HepG2 (cell line): Measurements from ENCODE around the gene MSI2. TPM values are rescaled to one million over a fixed set of nuclear protein-coding genes. Genes with fewer than 3 reads are reported as not detected.

Experiments
- DNMT3B ChIP-seq: conservative IDR thresholded peaks from 2 replicates; pipeline ENCODE4 v1.6.1; 2016; ENCODE audit warnings: missing biosample characterization, control low read depth
- GABPB1 ChIP-seq: IDR thresholded peaks from 2 replicates; pipeline ENCODE4 v1.6.1; 2016; ENCODE audit warnings: mild to moderate bottlenecking, missing genetic modification reagents, moderate library complexity, missing compliant biosample characterization
- ZBTB38 ChIP-seq: sonication (generic); formaldehyde crosslinking; IDR thresholded peaks from 2 replicates; pipeline ENCODE4 v1.5.1; 2020; ENCODE audit warnings: mild to moderate bottlenecking, missing genetic modification reagents
- ZNF350 ChIP-seq: sonication (generic); formaldehyde crosslinking; IDR thresholded peaks from 2 replicates; pipeline ENCODE4 v1.4.0; 2020; ENCODE audit warnings: mild to moderate bottlenecking, low read depth, missing genetic modification reagents, borderline replicate concordance
- polyA plus RNA-seq, 8 experiments: library from polyadenylated mRNA; depleted of rRNA in 3 of 8; stranded (reverse) in 7 of 8; unstranded in 1 of 8; fragments of >200 nt; fragmentation: Illumina TruSeq in 4 of 8; extraction: Trizol in 4 of 8; gene quantifications; 2 replicates each; pipeline versions ENCODE4 v1.2.1 to v1.2.3, GENCODE V29; 2011 to 2016; ENCODE audit warnings: low read depth in 4 of 8, missing spikeins in 1 of 8, mixed read lengths in 1 of 8; ENCODE audit not compliant: insufficient read depth in 1 of 8
- total RNA-seq, 5 experiments: library from RNA; depleted of rRNA; stranded (reverse); fragments of >200 nt; fragmentation: Illumina TruSeq; extraction: Trizol; gene quantifications; 2 replicates each; pipeline ENCODE4 v1.2.3, GENCODE V29; 2016; ENCODE audit warnings: low read depth in 1 of 5
- TF ChIP-seq, protein P1 (sequence below): sonication (generic); formaldehyde crosslinking; IDR thresholded peaks from 2 replicates; pipeline ENCODE4 v1.5.0; 2020; ENCODE audit warnings: mild to moderate bottlenecking, missing genetic modification reagents
- TF ChIP-seq, protein P2 (sequence below): sonication (generic); formaldehyde crosslinking; IDR thresholded peaks from 2 replicates; pipeline ENCODE4 v1.5.0; 2020; ENCODE audit warnings: mild to moderate bottlenecking, missing genetic modification reagents
- TF ChIP-seq, protein P3 (sequence below): sonication (generic); formaldehyde crosslinking; conservative IDR thresholded peaks from 2 replicates; pipeline ENCODE4 v1.8.1; 2023; ENCODE audit warnings: missing genetic modification reagents
- TF ChIP-seq, protein P4 (sequence below): sonication (generic); formaldehyde crosslinking; IDR thresholded peaks from 2 replicates; pipeline ENCODE4 v1.9.0; 2022; ENCODE audit warnings: low read depth, missing genetic modification reagents
- TF ChIP-seq, protein P5 (sequence below): sonication (generic); formaldehyde crosslinking; IDR thresholded peaks from 2 replicates; pipeline ENCODE4 v1.4.0; 2020; ENCODE audit warnings: mild to moderate bottlenecking, missing genetic modification reagents
- TF ChIP-seq, protein P6 (sequence below): sonication (generic); formaldehyde crosslinking; IDR thresholded peaks from 2 replicates; pipeline ENCODE4 v1.5.1; 2020; ENCODE audit warnings: mild to moderate bottlenecking, missing genetic modification reagents, borderline replicate concordance

Gene MSI2
- total and polyA plus RNA-seq, 2 of the 13 experiments (the other 11 are each of a cell fraction or from before 2014, with no cell fraction given), result 77.5 to 78.4 TPM

DNA sequence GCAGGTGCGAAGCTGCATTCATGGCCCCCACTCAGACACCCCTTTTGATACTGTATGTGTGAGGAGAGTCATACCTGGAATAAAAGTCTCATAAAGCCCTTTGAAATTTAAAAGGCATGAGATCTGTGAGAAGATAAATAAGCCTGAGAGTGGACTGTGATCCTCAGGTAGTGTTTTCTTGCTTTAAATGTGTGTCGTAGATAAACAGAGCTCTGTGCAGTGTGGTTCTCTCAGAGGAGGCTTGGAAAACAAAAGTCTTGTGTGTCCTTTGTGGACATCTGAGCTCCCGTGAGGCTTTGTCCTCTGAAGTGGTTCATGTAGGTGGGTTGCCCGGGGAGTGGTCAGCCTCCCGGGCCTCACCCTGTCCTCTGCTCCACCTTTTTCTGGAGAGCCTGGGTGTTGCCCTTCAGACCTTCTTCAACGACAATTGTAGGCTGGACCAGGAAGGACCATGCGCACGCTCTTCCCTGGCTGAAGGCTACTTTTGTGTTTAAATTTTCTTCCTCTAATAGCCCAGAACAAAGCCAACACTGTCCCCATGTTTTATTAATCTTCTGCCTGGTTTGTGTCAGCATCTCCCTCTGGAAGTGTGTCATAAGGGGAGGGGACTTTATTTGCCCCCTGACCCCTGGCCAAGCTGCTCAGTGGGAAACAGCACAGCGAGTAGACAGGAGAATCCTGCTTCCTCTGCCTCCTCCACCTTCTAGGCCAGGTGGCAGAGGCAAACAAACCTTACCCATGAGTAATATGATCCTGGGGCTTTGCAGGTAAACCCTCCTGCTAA, 151.2 kb downstream of the MSI2 start (continued):
- no peak; the same call in 1 of the 2 replicates for TF ChIP-seq ZNF350 (CRISPR knock-in tag)
- peak; percentile 50; the same call in 1 of the 2 replicates for TF ChIP-seq ZBTB38 (CRISPR knock-in tag)
- TF ChIP-seq, protein P1, sequence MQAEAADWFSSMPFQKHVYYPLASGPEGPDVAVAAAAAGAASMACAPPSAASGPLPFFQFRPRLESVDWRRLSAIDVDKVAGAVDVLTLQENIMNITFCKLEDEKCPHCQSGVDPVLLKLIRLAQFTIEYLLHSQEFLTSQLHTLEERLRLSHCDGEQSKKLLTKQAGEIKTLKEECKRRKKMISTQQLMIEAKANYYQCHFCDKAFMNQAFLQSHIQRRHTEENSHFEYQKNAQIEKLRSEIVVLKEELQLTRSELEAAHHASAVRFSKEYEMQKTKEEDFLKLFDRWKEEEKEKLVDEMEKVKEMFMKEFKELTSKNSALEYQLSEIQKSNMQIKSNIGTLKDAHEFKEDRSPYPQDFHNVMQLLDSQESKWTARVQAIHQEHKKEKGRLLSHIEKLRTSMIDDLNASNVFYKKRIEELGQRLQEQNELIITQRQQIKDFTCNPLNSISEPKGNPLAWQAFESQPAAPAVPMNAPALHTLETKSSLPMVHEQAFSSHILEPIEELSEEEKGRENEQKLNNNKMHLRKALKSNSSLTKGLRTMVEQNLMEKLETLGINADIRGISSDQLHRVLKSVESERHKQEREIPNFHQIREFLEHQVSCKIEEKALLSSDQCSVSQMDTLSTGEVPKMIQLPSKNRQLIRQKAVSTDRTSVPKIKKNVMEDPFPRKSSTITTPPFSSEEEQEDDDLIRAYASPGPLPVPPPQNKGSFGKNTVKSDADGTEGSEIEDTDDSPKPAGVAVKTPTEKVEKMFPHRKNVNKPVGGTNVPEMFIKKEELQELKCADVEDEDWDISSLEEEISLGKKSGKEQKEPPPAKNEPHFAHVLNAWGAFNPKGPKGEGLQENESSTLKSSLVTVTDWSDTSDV, result no peak
- TF ChIP-seq, protein P2, sequence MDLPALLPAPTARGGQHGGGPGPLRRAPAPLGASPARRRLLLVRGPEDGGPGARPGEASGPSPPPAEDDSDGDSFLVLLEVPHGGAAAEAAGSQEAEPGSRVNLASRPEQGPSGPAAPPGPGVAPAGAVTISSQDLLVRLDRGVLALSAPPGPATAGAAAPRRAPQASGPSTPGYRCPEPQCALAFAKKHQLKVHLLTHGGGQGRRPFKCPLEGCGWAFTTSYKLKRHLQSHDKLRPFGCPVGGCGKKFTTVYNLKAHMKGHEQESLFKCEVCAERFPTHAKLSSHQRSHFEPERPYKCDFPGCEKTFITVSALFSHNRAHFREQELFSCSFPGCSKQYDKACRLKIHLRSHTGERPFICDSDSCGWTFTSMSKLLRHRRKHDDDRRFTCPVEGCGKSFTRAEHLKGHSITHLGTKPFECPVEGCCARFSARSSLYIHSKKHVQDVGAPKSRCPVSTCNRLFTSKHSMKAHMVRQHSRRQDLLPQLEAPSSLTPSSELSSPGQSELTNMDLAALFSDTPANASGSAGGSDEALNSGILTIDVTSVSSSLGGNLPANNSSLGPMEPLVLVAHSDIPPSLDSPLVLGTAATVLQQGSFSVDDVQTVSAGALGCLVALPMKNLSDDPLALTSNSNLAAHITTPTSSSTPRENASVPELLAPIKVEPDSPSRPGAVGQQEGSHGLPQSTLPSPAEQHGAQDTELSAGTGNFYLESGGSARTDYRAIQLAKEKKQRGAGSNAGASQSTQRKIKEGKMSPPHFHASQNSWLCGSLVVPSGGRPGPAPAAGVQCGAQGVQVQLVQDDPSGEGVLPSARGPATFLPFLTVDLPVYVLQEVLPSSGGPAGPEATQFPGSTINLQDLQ (CRISPR knock-in tag), result 0 out of 2 replicates have a peak, but pooled peaks have one; percentile 75
- TF ChIP-seq, protein P3, sequence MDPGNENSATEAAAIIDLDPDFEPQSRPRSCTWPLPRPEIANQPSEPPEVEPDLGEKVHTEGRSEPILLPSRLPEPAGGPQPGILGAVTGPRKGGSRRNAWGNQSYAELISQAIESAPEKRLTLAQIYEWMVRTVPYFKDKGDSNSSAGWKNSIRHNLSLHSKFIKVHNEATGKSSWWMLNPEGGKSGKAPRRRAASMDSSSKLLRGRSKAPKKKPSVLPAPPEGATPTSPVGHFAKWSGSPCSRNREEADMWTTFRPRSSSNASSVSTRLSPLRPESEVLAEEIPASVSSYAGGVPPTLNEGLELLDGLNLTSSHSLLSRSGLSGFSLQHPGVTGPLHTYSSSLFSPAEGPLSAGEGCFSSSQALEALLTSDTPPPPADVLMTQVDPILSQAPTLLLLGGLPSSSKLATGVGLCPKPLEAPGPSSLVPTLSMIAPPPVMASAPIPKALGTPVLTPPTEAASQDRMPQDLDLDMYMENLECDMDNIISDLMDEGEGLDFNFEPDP (CRISPR knock-in tag), result no peak
- TF ChIP-seq, protein P4, sequence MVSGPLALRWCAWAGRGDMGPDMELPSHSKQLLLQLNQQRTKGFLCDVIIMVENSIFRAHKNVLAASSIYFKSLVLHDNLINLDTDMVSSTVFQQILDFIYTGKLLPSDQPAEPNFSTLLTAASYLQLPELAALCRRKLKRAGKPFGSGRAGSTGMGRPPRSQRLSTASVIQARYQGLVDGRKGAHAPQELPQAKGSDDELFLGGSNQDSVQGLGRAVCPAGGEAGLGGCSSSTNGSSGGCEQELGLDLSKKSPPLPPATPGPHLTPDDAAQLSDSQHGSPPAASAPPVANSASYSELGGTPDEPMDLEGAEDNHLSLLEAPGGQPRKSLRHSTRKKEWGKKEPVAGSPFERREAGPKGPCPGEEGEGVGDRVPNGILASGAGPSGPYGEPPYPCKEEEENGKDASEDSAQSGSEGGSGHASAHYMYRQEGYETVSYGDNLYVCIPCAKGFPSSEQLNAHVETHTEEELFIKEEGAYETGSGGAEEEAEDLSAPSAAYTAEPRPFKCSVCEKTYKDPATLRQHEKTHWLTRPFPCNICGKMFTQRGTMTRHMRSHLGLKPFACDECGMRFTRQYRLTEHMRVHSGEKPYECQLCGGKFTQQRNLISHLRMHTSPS, result 0 out of 2 replicates have a peak, but pooled peaks have one; percentile 23
- TF ChIP-seq, protein P5, sequence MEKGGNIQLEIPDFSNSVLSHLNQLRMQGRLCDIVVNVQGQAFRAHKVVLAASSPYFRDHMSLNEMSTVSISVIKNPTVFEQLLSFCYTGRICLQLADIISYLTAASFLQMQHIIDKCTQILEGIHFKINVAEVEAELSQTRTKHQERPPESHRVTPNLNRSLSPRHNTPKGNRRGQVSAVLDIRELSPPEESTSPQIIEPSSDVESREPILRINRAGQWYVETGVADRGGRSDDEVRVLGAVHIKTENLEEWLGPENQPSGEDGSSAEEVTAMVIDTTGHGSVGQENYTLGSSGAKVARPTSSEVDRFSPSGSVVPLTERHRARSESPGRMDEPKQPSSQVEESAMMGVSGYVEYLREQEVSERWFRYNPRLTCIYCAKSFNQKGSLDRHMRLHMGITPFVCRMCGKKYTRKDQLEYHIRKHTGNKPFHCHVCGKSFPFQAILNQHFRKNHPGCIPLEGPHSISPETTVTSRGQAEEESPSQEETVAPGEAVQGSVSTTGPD (CRISPR knock-in tag), result no peak; the same call in 1 of the 2 replicates
- TF ChIP-seq DNMT3B (CRISPR knock-in tag), result no peak
- TF ChIP-seq, protein P6, sequence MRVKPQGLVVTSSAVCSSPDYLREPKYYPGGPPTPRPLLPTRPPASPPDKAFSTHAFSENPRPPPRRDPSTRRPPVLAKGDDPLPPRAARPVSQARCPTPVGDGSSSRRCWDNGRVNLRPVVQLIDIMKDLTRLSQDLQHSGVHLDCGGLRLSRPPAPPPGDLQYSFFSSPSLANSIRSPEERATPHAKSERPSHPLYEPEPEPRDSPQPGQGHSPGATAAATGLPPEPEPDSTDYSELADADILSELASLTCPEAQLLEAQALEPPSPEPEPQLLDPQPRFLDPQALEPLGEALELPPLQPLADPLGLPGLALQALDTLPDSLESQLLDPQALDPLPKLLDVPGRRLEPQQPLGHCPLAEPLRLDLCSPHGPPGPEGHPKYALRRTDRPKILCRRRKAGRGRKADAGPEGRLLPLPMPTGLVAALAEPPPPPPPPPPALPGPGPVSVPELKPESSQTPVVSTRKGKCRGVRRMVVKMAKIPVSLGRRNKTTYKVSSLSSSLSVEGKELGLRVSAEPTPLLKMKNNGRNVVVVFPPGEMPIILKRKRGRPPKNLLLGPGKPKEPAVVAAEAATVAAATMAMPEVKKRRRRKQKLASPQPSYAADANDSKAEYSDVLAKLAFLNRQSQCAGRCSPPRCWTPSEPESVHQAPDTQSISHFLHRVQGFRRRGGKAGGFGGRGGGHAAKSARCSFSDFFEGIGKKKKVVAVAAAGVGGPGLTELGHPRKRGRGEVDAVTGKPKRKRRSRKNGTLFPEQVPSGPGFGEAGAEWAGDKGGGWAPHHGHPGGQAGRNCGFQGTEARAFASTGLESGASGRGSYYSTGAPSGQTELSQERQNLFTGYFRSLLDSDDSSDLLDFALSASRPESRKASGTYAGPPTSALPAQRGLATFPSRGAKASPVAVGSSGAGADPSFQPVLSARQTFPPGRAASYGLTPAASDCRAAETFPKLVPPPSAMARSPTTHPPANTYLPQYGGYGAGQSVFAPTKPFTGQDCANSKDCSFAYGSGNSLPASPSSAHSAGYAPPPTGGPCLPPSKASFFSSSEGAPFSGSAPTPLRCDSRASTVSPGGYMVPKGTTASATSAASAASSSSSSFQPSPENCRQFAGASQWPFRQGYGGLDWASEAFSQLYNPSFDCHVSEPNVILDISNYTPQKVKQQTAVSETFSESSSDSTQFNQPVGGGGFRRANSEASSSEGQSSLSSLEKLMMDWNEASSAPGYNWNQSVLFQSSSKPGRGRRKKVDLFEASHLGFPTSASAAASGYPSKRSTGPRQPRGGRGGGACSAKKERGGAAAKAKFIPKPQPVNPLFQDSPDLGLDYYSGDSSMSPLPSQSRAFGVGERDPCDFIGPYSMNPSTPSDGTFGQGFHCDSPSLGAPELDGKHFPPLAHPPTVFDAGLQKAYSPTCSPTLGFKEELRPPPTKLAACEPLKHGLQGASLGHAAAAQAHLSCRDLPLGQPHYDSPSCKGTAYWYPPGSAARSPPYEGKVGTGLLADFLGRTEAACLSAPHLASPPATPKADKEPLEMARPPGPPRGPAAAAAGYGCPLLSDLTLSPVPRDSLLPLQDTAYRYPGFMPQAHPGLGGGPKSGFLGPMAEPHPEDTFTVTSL (CRISPR knock-in tag), result 0 out of 2 replicates have a peak, but pooled peaks have one; percentile 13
- TF ChIP-seq GABPB1, result peak; percentile 16; the same call in 1 of the 2 replicates
